HG03469 (cell line): ENCODE results near the gene KCTD6.

Experiments
- ATAC-seq: cut with Tn5 transposase; IDR thresholded peaks from one replicate; pipeline ENCODE4 v1.9.1; 2021; ENCODE audit warnings: mild to moderate bottlenecking, moderate library complexity, moderate number of reproducible peaks; ENCODE audit not compliant: unreplicated experiment

KCTD6 gene

DNA sequence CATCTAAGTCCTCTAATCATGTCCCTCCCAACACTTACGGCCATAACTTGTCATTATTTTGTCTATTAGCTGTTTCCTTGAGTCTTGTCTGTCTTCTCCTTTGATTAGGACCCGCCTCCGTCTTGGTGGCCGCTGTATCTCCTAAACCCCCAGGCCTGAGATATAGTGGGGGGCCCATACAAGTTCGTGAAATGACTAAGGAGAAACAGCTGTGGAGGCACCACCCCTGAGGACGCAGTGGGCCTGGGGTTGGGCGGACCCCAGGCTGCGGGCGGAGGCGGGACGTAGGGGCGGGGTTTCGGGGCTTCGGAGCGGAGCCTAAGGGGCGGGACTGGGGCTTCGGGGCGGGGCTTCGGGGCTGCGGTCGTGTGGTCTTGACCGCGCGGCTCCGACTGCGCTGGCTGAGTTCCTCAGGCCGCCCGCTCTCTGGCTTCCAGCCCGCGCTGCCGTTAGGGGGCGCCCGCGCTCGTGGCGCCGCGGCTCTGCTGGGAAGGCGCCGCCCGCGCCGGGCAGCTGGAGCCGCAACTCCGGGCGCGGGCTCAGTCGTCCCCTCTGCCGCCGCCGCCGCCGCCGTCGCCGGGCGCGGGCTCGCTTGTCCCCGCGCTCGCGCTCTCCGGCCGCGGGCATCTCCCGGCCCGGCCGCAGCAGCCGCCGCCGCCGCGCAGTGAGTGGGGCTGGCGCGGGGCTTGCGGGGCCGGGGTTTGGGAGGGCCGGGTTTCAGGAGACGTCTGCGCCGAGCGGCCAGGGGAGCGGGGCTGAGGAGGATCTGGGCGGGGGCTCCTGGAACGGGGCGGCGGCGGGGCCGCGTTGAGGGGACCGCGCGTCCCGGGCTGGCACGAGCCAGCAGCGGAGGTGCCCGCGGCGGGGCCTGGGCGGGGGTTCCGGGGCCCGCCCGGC, at the start of gene KCTD6:
Gene KCTD6, plus strand, starts transcription at position 591 of the 897 bp plus-strand sequence. CDS start 6,660 bp downstream, outside the sequence.
- ATAC-seq = peak; percentile 84

DNA sequence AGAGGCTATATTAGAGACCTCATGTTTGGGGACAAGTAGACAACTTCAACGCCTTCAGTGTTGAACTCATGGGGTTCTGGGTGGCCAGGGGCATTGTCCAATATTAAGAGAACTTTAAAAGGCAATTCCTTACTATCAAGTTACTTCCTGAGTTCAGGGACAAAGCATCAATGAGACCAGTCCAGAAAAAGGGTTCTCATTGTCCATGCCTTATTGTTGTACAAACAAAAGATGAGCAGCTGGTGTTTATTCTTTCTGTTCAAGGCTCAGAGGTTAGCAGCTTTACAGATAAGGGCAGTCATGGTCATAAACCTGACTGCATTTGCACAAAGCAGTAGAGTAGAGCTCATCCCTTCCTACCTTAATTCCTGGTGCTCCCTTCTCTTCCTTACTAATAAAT, 39.7 kb upstream of the KCTD6 start:
- no peak for ATAC-seq

DNA sequence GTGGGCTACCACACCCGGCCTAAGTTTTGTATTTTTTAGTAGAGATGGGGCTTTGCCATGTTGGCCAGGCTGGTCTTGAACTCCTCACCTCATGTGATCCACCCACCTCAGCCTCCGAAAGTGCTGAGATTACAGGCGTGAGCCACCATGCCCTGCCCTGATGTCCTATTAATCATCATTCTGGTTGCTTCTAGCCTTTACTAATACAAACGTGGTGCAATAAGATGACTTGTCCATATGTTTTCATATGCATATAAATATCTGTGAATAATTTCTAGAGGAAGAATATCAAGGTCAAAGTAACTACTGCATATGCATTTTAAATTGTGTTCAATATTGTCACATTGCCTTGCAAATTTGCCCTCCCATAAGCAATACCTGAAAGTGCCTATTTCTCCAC, 32.7 kb upstream of the KCTD6 start:
- ATAC-seq = no peak

DNA sequence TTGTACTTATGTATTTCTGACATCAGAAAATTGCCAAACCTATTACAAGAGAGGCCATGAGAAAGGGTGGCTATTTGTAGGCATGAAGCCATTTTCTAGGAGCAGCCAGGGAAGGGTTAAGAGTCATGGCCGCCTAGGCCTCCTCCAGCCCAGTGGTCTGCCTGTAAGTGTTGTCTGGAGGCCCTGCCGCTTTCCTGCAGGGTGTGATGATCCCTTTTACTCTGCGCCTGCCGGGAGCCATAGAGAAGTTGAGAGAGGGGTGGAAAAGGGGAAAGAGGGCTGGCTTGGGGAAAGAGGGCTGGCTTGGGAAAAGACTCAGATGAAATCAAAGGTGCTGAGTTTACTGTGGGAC, 29.1 kb upstream of the KCTD6 start:
- no peak for ATAC-seq

DNA sequence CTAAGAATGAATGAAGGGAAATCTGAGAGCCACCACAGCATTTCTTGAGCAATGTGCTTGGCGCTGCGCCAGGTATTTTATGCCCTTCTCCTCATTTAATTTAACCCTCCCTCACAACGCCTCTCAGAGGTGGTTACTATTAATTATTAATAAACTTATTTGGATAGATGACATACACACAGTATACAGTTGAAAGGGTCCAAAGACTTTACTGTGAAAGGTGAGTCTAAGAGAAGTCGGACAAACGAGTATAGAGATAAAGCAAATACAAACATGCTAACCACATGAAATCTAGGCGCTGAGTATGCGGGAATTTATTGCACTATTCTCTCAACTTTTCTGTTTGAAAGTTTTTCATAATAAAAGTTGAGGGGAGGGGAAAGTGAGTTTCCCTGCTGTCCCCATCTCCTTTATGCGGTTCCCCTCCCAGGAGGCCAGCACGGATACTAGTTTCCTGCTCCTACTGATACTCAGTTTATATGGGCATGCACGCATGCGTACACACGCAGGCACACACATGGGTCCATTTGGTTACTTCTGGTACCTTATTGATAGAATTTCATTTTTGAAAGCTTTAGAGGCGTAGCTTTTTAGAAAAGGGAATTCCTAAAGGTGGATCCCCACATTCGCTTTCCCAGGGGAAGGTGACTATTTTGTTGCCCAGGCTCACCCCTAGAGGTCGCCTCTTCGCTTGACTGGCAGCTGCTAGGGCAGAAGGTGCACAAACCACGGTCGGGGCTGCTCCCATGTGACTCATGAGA, 28.5 kb upstream of the KCTD6 start:
- peak; percentile 79 for ATAC-seq

DNA sequence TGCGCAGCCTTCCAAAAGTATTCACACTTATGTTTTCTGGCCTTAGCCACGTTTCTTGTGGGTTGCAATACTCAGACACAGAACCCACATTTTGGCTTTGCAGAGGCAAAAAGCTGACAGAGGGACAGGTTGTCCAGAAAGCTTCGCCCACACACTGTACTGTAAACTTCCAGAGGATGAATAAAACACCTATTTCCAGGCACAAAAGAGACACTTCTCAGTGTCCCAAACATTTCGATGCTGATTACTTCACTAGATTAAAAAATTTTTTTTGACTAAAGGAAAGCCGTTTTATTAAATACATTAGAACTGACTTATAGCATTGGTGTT, 28.0 kb upstream of the KCTD6 start:
- ATAC-seq = no peak

DNA sequence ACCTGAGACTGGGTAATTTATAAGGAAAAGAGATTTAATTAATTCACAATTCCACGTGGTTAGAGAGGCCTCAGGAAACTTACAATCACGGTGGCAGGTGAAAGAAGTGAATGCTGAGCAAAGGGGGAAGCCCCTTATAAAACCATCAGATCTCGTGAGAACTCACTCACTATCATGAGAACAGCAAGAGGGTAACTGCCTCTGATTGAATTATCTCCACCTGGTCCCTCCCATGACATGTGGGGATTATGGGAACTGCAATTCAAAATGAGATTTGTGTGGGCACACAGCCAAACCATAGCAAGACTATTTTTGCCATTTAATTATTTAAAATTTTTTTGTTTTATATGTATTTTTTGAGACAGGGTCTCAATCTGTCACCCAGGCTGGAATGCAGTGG, 27.0 kb upstream of the KCTD6 start:
- no peak for ATAC-seq

DNA sequence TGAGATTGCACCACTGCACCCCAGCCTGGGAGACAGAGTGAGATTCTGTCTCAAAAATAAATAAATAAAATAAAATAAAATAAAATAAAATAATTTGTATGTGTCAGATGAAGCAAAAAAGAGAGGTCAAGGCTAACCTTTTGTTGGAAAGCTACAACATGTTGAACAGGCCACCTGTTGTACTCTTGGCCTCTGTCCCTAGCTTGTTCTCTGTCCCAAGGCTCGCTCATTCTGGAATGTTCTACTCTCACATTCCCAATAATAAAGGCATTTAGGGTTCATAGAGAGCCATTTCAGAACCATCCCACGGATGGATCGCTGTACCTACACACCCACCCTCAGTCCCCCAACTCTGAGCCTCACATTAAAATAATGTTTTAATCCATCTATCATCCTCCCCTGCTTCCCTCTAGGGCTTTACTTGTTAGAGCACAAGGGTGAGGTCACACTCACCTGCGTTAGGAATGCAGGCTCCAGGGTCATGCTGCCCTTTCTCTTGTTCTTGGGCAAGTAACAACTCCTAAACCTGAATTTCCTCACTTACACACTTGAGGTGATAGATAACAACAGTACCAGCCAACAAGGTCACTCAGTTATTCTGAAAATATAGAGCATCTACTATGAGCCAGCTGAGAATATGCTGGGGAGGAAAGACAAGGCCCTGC, 24.9 kb upstream of the KCTD6 start:
- no peak for ATAC-seq

DNA sequence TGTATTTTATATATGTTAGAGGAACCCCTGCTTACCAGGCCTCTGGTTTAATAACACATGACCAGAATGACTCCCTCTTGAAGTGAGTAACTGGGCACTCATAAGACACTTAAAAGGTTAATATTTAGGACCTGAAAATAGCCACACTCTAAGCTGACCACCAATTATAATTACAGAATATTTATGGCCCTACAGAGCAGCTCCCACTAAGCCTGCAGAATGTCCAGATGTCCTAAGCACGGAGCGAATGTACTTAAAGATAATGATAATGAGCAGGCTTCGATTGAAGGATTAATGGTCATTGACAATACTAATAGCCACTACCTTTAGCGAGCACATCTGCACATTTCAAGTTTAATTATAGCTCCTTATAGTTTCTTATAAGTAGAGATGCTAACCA, 22.8 kb upstream of the KCTD6 start:
- ATAC-seq = no peak

DNA sequence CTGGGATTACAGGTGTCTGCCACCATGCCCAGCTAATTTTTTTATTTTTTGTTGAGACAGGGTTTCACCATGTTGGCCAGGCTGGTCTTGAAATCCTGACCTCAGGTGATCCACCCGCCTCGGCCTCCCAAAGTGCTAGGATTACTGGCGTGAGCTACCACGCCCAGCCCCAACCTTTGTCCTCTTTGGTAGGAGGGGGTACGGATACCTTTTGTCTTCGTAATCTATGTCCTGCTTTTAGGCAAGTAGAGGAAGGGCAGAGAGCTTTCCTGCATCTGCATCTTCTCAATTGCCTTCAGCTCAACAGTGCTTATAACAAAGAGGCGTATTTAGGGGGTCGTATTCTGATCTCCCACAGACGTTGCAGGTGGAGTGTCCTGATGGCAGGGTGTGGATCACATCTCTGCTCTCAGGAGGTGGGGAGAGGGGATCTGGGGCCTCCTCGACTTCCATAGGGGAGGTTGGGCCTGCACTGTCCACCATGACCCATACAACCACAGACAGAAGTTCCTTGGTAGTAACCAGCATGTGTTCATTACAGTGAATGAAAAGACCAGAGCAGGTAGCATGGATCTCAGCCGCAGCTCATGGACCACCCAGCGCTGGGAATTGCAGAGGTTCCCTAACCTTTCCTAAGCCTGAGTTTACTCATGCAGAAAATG, 21.4 kb upstream of the KCTD6 start:
- no peak for ATAC-seq

DNA sequence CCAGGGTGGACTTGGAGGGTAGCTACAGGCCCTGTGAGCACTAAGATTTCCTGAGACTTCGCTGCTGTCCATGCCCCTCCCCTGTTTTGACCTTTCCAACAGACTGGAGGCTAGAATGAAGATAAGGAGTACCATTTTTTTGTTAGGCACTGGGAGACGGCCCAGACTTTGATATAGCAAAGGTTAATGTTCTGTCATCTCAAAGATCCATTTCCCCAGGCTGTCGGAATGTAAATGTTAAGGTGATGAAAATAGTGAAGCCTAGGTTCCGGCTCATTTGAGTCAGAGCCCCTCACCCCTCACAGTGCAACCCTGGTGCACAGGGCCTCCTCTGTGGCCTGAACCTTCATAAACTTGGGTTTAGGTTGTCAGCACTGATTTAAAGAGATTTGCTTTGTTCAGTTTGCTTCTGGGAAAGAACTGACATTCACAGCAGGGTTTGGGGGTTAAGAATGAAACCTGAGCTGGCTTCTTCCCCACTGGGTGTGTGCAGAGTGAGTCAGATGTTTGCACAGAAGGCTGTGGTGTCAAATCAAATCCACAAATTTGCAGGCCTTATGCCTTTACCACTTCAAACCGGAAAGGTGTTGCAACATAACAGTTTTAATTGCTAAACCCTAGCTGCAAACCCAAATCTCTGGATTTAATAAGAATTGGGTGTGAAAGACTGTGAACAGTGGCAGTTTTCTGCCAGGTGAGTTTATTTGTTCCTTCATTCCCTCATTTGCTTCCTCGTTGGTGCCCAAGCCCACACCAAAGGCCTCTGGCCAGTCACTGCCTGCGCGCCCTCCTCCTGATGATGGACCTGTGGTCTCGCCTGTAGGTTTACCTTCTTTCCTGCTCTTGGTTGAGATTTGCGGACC, 20.6 kb upstream of the KCTD6 start:
- ATAC-seq = no peak

DNA sequence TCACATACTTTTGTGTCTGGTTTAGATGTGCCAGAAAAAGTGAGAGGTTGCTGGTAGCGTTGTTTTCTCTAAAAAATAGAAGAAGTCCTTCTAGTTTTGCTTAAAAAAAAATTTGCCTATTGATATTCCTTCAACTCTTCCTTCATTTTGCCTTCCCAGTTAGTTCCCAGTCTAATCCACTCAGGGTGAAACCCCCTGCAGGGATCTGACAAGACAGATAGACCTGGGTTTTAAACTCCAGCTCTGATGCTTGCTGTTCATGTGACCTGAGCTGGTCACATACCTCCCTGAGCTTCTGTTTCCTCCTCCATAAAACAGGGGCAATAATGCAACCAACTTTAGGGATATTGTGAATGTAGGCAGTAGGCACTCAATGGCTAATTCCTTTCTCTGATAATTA, 18.6 kb upstream of the KCTD6 start:
- ATAC-seq = no peak

DNA sequence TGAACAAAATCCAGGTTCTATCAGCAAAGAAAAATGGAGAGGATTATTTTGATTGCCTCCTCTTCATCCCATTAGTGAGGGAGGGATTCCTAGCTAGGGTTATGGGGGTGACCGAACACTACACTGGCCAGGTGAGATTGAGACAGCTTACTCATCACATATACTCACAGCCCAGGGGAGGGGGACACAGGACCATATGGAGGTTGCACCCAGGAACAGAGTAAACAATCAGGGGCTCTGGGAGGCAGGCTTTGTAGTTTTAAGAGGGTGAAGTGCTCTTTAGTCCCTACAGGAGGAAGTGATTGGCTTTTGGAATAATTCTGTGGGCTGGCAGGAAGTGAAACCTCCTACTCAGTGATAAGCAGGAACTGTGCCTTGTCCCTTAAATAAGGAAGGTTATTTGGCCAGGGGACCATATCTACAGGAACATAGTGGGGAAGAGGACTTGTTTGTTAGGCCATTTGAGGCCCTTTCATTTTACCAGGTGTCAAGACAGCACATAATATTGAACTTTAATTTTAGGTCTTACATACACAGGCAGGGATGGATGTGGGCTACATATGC, 17.5 kb upstream of the KCTD6 start:
- ATAC-seq = no peak

DNA sequence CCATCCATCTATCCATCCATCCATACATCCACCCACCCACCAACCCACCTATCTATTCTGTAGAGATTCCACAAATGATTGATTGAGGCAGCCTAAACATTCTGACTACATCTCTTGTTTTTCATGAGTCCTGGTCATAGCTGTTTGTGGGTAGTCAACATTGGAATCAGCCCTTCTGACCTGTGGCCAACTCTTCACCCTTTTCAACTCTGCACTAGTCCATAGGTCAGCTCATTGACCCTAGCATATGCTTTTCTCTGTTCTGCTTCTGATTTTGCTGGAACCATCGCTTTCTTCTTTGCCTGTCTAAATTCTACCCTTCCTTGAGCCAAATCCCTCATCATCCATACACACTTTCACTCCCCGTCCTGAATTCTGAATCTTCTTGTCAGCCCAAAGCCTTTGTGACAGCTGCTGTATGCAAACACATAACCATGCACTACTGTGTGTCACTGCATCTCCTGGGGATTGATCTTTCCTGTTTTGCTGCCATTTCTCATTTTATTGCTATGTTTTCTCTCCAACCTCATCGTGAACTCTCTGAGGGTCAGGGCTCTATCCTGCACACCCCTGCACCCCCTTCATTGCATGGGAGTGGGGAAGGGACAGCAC, 16.8 kb upstream of the KCTD6 start:
- no peak for ATAC-seq

DNA sequence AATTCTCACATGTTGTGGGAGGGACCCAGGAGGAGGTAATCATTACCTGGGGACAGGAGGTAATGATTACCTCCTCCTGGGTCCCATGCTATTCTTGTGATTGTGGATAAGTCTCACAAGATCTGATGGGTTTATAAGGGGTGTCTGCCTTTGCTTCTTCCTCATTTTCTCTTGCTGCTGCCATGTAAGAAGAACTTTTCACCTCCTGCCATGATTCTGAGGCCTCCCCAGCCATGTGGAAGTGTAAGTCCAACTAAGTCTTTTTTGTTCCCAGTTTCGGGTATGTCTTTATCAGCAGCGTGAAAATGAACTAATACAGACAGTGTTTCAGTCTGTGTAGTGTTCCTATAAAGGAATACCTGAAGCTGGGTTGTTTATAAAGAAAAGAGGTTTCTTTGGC, 13.1 kb upstream of the KCTD6 start:
- ATAC-seq = no peak

DNA sequence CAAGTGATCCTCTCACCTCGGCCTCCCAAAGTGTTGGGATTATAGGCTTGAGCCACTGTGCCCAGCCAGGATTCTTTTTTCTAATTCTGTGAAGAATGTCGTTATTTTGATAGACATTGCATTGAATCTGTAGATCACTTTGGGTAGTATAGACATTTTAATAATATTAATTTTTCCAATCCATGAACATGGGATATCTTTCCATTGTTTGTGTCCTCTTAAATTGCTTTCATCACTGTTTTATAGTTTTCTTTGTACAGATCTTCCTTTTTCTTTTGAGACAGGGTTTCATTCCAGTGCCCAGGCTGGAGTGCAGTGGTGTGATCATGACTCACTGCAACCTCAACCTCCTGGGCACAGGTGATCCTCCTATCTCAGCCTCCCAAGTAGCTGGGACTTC, 11.6 kb upstream of the KCTD6 start:
- ATAC-seq = no peak

DNA sequence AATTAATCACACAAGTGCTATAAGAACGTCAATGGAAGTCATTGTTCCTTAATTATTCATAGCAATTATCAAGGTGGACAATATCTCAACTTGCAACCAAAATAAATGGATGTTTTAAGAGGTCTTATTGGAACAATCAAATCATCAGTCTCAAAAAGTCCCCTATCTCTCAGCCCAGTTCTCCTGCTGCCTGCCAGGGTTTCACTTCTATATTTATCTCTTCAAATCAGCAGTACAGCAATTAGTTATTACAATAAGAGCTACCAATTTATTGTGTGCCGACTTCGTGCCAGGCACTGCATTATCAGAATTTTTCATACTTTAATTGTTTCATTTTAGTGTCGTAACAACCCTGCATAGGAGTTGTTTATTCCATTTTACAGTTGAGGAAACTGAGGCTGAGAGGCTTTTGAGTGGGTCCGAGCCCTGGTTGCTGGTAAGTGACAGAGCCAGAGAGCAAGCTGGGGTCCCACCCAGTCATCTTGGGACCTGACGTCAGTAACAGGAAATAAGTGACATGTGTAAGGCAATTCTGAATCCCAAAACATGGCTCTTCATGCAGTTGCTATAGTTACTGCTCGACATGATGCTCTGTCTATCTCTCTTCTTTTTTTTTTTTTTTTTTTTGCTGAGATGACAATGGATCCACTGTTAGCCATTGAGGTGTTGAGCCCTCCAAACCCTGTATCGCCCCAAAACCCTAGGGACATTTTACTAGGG, 8.8 kb upstream of the KCTD6 start:
- no peak for ATAC-seq

DNA sequence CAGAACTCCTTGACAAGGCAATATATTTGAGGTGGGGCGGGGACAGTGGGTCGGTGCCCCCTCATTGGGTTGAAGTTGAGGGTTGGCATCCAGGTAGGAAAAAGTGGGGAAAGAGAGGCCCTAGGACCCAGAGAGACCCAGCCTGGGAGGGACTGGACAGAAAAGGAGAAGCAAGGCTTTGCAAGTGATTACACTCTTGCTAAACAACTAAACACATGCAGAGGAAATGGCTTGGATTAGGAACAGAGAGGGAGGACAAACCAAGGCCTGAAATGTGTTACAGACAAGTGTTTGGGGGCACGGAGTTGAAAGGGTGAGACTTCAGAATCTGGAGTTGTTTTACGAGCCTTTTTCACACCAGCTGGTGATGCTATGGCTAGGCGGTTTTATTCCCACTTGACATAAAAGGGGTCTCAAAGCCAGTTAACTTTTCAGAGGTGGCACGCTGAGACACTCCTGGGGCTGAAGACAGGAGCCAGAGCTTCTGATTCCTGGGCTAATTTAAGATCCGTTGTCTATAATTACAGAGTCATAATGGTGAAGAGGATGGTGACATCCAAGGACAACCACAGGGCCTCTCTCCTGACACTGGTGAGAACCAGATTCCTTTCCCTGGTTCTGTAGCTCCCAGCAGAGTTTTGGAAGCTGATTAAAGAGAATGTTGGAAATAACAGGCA, 7.7 kb upstream of the KCTD6 start:
- no peak for ATAC-seq

DNA sequence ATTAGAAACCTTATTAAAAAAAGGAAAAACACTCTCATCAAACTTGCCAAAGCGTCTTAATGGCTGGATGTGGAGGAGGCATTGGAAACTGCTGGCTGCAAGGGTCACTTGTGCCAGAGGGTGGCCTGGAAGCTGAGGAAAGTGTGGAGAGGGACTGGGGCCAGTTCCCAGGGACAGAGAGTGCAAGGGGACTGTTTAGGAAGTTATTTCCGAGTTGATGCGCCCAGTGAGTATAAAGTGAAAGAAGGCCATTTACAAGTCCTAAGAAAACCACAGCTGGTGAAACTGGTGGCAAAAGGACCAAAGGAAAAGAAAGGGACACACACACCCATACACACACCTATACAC, 7.2 kb upstream of the KCTD6 start:
- ATAC-seq = no peak
